Adrenal gland (tissue), 5 donors: ENCODE results near the gene POLE3.

Experiments used
- CTCF ChIP-seq, 6 experiments: fragments of 450-650 bp in 4 of 6; fragments of 200-600 bp in 2 of 6; sonication (generic) in 1 of 6; IDR thresholded peaks; 1 replicate in 5 of 6; 2 replicates in 1 of 6; pipeline versions ENCODE4 v1.5.1 to v1.8.0; 2016 to 2021; ENCODE audit warnings: antibody characterized with exemption in 6 of 6, mild to moderate bottlenecking in 2 of 6, moderate library complexity in 1 of 6
- POLR2A ChIP-seq, 2 donors: fragments of 450-650 bp; IDR thresholded peaks; one replicate each; pipeline ENCODE4 v1.6.1; 2017; ENCODE audit warnings: antibody characterized with exemption in 2 of 2, mild to moderate bottlenecking in 2 of 2, moderate library complexity in 1 of 2
- donor health status: DM: no; HTN: no; CAD: no.

GRCh38 chr9:113372059-113372458 lies 38.4 kb downstream of the POLE3 start:
- TF ChIP-seq CTCF (IDR thresholded peaks at IDR 0.05) (no peak), POLR2A (IDR thresholded peaks at IDR 0.05) (no peak)
